ENCODE measurements around the gene GATC. TPM values are rescaled to one million over a fixed set of nuclear protein-coding genes. Genes with fewer than 3 reads are reported as not detected.

Gene GATC
- polyA plus RNA-seq, 1 donor (not counting 4 experiments of a cell fraction or from before 2014, with no cell fraction given): 22.4 TPM

DNA sequence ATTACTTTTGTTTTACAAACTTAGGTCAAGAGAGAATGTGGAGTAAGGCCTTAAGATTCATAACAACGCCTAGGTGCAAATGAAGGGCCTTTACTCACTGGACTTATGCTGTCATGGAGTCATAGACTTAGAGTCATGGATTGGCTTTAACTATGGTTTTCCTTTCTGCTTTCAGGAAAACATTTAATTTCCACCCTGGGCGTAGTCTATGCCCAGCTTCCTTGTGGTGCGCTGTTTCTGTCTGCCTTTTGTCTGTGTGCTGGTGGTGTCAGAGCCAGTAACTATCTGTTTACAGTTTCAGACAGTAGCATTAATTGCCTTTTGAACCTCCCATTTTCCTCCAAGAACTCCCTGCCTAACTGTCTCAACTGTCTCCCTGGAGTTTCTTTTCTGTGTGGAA, 40.2 kb upstream of the GATC start:
- no peaks in the 10 kb centered on the region for H4K20me1 ChIP-seq (ENCODE audit: control insufficient read depth, extremely low read depth, insufficient read depth, low read length)
- no peaks in the 10 kb centered on the region for H3K27me3 ChIP-seq (ENCODE audit: control insufficient read depth, extremely low read depth, insufficient read depth, low read length)
- H3K27ac ChIP-seq (ENCODE audit: control insufficient read depth, insufficient read depth, low read length): no peak overlapping the region
- no peak overlapping the region for H3K9ac ChIP-seq (ENCODE audit: control insufficient read depth, extremely low read depth, insufficient read depth, low read length)
- H3K4me1 ChIP-seq (ENCODE audit: control insufficient read depth, extremely low read depth, insufficient read depth, low read length): no peaks in the 10 kb centered on the region
- no peak overlapping the region for H2AFZ ChIP-seq (ENCODE audit: control insufficient read depth, low read length)
- FAIRE-seq (no peak), DNase-seq (ENCODE audit: low read depth, low spot score) (no peak)
- no peaks in the 10 kb centered on the region for H3K79me2 ChIP-seq (ENCODE audit: control insufficient read depth, insufficient read depth, low read length)
- H3K36me3 ChIP-seq (ENCODE audit: control insufficient read depth in 2 of 2, extremely low read depth in 1 of 2, insufficient read depth in 2 of 2, low read length in 2 of 2): no peaks in the 10 kb centered on the region
- dilution Hi-C loops (cut with MboI; ENCODE audit: extremely low pct_ligation_motif_present, low sequenced_read_pairs): no loop called here
- no peak overlapping the region for H3K4me3 ChIP-seq (ENCODE audit: control insufficient read depth in 2 of 3, extremely low read depth in 1 of 3, insufficient read depth in 2 of 3, low read depth in 1 of 3, low read length in 3 of 3)
- H3K4me2 ChIP-seq (ENCODE audit: control insufficient read depth, extremely low read depth, insufficient read depth, low read depth, low read length): no peak overlapping the region
- no peaks in the 10 kb centered on the region for H3K9me3 ChIP-seq (ENCODE audit: control insufficient read depth, low read depth, low read length)
- no peaks in the 10 kb centered on the region for H3K9me1 ChIP-seq (ENCODE audit: control insufficient read depth, extremely low read depth, insufficient read depth, low read length)
- TF ChIP-seq, protein P1, sequence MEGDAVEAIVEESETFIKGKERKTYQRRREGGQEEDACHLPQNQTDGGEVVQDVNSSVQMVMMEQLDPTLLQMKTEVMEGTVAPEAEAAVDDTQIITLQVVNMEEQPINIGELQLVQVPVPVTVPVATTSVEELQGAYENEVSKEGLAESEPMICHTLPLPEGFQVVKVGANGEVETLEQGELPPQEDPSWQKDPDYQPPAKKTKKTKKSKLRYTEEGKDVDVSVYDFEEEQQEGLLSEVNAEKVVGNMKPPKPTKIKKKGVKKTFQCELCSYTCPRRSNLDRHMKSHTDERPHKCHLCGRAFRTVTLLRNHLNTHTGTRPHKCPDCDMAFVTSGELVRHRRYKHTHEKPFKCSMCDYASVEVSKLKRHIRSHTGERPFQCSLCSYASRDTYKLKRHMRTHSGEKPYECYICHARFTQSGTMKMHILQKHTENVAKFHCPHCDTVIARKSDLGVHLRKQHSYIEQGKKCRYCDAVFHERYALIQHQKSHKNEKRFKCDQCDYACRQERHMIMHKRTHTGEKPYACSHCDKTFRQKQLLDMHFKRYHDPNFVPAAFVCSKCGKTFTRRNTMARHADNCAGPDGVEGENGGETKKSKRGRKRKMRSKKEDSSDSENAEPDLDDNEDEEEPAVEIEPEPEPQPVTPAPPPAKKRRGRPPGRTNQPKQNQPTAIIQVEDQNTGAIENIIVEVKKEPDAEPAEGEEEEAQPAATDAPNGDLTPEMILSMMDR (optimal IDR thresholded peaks at IDR 0.05 in 1 of 3, IDR thresholded peaks at IDR 0.05 in 1 of 3, conservative IDR thresholded peaks at IDR 0.05 in 1 of 3; ENCODE audit: extremely low read depth in 1 of 3, insufficient read depth in 2 of 3, low read length in 3 of 3): no peak
- no peak for TF ChIP-seq EZH2 (IDR thresholded peaks at IDR 0.05; ENCODE audit: low read length)

DNA sequence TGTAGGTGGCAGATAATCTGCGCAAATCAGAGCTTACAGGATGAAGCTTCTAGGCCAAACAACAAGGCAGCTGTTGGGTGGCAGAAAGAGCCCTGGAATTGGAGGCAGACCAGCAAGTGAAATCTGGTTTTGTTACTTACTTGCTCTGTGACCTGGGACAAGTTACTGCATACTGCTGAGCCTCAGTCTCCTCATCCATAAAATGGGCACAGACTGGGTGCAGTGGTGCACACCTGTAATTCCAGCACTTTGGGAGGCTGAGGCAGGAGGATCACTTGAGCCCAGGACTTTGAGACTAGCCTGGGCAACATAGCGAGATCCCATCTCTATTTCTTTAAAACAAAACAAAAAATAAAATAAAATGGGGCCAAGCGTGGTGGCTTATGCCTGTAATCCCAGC, 39.7 kb upstream of the GATC start:
- Histone ChIP-seq H3K27ac (ENCODE audit: control insufficient read depth, insufficient read depth, low read length) (no peak overlapping the region), H3K9me1 (ENCODE audit: control insufficient read depth, extremely low read depth, insufficient read depth, low read length) (no peaks in the 10 kb centered on the region), H3K4me1 (ENCODE audit: control insufficient read depth, extremely low read depth, insufficient read depth, low read length) (no peaks in the 10 kb centered on the region), H3K27me3 (ENCODE audit: control insufficient read depth, extremely low read depth, insufficient read depth, low read length) (no peaks in the 10 kb centered on the region), H3K9me3 (ENCODE audit: control insufficient read depth, low read depth, low read length) (no peaks in the 10 kb centered on the region), H3K4me2 (ENCODE audit: control insufficient read depth, extremely low read depth, insufficient read depth, low read depth, low read length) (no peak overlapping the region), H3K79me2 (ENCODE audit: control insufficient read depth, insufficient read depth, low read length) (no peaks in the 10 kb centered on the region), H4K20me1 (ENCODE audit: control insufficient read depth, extremely low read depth, insufficient read depth, low read length) (no peaks in the 10 kb centered on the region), H2AFZ (ENCODE audit: control insufficient read depth, low read length) (no peak overlapping the region), H3K36me3 (ENCODE audit: control insufficient read depth in 2 of 2, extremely low read depth in 1 of 2, insufficient read depth in 2 of 2, low read length in 2 of 2) (no peaks in the 10 kb centered on the region), H3K4me3 (ENCODE audit: control insufficient read depth in 2 of 3, extremely low read depth in 1 of 3, insufficient read depth in 2 of 3, low read depth in 1 of 3, low read length in 3 of 3) (no peak overlapping the region), H3K9ac (ENCODE audit: control insufficient read depth, extremely low read depth, insufficient read depth, low read length) (no peak overlapping the region)
- dilution Hi-C loops (cut with MboI; ENCODE audit: extremely low pct_ligation_motif_present, low sequenced_read_pairs): no loop called here
- no peak for TF ChIP-seq EZH2 (IDR thresholded peaks at IDR 0.05; ENCODE audit: low read length)
- TF ChIP-seq, protein P1 (optimal IDR thresholded peaks at IDR 0.05 in 1 of 3, IDR thresholded peaks at IDR 0.05 in 1 of 3, conservative IDR thresholded peaks at IDR 0.05 in 1 of 3; ENCODE audit: extremely low read depth in 1 of 3, insufficient read depth in 2 of 3, low read length in 3 of 3): no peak
- FAIRE-seq: no peak
- no peak for DNase-seq (ENCODE audit: low read depth, low spot score)

Measured in keratinocyte (primary cell).